Mammary epithelial cell (primary cell): ENCODE data around the gene PARVB.

Source experiments
- CTCF ChIP-seq, 2 donors: IDR thresholded peaks in 1 of 2; conservative IDR thresholded peaks in 1 of 2; 2 replicates each; pipeline ENCODE4 v1.5.1; 2011 to 2012; ENCODE audit warnings: inconsistent platforms in 2 of 2, low read length in 2 of 2, mild to moderate bottlenecking in 2 of 2, control low read depth in 1 of 2, low read depth in 1 of 2; ENCODE audit not compliant: insufficient read depth in 1 of 2; ENCODE audit errors: extremely low read depth in 1 of 2
- EZH2 ChIP-seq: IDR thresholded peaks from 2 replicates; pipeline ENCODE4 v1.6.1; 2012; ENCODE audit warnings: low read length, inconsistent platforms, borderline replicate concordance

GRCh38 chr22:44164031-44164430 is 139.9 kb downstream of the PARVB start:
- TF ChIP-seq CTCF (conservative IDR thresholded peaks at IDR 0.05 in 1 of 2, IDR thresholded peaks at IDR 0.05 in 1 of 2; ENCODE audit: extremely low read depth in 1 of 2, insufficient read depth in 1 of 2, low read depth in 1 of 2, low read length in 2 of 2) (no peak), EZH2 (no peak)
